HG03439 (cell line): ENCODE data around the gene PIAS1.
"Not testable (repeated sequence)": the region's sequence is repeated elsewhere in the genome, so short reads cannot be mapped to it uniquely, and the experiment has no call there.

ENCODE experiments used
- ATAC-seq: cut with Tn5 transposase; IDR thresholded peaks from one replicate; pipeline ENCODE4 v1.9.1; 2021; ENCODE audit warnings: mild to moderate bottlenecking, moderate library complexity; ENCODE audit not compliant: unreplicated experiment

The PIAS1 gene

DNA sequence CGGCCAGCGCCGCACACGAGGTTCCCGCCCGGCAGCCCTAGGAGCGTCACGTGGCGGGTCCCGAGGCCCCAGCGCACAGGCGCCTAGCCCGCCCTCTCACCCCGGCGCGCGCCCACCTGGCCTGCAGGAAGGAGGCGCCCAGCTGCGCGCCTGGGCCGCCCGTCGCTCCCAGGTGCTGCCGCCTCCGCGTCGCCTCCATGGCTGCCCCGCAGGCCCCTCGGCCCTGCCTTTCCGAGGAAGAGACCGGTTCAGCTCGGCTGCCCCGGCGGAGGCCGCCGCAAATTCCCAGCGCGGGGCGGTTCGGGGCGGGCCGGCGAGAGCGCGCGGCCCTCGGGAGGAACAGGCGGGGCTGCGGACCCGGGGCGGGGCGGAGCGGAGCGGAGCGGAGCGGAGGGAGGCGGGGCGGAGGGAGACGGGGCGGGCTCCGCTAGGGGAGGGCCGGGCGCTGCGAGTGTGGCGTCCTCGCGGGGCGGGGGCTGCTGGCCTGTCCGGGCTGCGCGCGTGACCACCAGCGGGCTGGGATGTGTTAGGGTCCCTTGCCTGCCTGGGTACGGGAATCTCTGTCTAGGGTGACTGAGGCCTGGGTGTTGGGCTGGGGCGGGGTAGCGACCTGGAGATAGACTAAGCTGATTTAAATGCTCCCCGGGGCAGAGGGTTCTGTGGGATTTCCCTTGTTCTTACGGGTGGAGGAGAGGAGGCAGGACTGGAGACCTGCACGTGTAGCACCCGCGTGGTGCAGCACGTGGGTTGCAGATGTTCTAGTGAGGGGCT lies 175.5 kb downstream of the PIAS1 start, which contains the start of gene CLN6:
TSS of gene CLN6 (minus strand) at position 343 of the 771 bp plus-strand sequence. CDS start at position 199, 144 bp downstream.
- ATAC-seq: peak; percentile 75

DNA sequence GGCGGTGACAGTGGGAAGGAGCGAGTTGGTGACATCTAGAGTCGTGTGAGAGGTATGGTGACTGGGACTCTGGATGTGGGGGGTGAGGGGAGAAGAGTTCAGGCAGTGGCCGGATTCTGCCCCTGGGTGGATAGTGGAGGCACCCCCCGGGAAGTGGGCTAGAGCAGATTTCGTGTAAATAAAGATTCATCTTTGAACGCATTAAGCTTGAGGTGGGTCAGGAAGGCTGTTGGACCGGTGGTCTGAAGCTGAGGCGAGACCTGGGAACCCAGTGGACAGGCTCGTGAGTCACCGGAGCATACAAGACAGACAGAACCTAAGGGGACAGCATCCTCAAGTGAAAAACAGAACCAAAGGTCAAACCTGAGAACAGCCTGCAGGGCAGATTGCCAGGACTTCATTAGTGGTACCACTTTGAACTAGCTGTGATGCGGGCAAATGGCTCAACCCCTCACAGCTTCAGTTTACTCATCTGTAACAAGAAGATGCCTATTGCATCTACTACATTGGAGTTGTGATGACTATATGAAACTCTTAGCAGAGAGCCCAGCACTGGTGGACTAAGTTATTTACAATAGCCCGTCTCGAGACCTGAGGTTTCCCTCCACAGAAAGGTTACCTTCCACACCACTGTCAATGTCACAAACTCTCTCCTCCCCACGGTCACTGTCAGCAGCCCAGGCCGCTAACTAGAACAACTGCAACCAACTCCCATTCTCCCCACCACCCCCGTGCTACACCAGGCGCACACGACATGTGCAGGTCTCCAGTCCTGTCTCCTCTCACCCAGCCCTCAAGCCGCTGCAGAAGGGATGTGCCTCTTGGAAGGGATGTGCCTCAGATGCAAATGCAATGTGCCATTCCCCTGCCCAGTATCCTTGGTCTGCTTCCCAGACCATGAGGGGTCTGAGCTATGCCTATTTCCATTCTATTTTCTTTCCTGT lies 176.3 kb downstream of the PIAS1 start:
- ATAC-seq: no peak

DNA sequence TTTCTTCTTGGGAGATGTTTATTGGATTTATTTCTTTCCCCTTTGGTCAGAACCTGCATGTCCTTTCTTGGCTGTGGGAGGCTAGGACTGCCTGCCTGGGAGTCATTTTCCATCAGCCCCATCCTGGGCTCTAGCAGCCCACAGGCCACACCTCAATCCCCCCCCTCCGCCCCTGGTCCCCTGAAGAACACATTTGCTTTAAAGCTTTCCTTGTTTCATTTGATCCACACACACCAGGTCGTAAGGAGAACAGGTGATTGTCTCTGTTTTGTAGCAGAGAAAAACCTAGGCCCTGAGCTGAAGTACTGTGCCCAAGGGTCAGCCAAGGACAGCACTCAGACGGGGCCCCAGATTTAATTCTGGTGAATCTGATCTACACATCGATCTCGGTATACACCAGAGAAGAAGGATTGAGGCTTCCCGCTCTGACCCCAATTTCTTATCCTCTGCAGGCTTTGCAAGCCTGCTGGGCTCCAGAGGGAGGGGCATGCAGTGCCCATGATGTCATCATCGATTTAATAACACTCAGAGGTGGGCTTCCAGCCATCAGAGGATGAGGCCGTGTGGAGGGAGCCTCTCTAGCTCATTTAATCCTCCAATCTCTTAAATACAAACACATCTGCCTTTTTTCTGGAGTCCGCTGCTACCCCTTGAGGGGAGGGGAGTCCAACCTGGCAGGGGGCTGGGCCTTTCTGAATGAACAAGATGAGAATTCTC lies 177.1 kb downstream of the PIAS1 start:
- ATAC-seq: no peak

DNA sequence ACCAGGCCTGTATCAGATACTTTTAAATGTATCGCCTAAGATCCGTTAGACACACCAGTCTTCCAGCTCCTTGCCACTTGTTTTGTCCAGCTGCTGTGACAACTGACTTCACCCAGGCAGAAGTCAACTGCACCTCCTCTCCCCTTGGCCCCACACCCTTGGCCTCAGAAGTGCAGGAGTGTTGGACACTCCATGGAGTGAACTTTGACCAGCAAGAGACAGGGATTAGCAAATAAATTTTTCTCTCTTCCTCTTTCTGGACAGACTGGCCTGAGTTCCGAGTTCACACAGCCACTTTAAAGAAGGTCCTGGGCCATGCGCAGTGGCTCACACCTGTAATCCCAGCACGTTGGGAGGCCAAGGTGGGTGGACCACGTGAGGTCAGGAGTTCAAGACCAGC lies 178.3 kb downstream of the PIAS1 start:
- no peak for ATAC-seq

DNA sequence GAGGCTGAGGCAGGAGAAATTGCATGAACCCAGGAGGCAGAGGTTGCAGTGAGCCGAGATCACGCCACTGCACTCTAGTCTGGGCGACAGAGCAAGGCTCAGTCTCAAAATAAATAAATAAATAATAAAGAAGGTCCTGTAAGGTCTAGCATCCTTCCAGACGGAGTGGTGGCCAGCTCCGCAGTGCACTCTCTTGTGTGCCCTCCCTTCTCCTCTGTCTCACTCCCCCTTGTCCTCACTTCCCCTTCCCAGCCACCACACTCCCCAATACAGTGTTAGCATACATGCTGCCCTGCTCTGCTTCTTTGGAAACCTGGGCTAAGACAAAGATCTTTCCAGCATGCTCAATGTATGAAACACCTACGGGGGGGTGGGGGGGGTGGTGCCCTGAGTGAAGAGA lies 178.8 kb downstream of the PIAS1 start:
- ATAC-seq: no peak

DNA sequence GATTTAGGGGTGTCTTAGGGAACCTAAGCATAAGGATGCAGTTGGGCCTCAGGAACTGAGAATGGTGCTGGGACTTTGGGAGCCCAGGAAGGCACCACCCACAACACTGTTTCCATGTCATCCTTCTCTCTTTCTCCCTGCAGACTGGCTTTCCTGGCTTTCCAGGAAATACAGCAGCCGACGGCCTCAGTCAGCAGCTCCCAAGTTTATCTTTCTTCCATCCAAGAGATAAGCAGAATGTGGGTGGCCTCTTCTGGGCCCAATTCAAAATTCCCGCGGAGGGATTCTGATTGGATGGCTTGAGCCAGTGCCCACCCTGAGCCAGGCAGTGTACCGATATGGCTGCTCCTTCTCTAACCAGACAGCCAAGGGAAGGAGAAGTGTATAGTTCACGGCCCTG lies 179.9 kb downstream of the PIAS1 start:
- no peak for ATAC-seq

DNA sequence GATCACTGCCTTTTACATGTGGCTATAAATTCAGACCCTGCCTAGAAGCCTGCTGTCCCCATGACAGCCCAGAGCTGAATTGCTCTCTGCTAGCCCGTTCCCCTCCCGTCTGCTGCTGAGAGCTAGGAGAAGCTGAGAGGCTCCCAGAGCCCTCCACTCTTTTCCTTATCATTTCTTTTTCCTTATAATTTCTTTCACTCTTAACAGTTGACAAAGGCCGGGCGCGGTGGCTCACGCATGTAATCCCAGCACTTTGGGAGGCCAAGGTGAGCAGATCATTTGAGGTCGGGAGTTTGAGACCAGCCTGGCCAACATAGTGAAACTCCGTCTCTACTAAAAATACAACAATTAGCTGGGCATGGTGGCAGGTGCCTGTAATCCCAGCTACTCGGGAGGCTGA lies 180.4 kb downstream of the PIAS1 start:
- not testable (repeated sequence) for ATAC-seq

DNA sequence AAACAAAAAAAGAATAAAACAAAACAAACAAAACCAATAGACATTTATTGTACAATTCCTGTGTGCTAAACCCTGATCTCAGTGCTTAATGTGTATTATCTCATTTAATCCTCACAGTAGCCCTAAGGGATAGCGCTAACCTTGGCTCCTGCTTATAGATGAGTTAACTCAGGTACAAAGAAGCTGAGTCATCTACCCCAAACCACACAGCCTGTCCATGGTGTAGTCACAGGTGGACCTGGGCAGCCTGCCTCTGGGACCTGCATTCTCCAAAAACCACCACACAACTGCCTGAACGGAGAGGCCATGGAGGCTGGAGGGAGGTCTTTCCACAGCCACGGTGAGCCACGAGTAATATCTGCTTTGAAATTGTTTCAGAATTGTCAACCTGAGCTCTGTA lies 180.9 kb downstream of the PIAS1 start:
- ATAC-seq: no peak

DNA sequence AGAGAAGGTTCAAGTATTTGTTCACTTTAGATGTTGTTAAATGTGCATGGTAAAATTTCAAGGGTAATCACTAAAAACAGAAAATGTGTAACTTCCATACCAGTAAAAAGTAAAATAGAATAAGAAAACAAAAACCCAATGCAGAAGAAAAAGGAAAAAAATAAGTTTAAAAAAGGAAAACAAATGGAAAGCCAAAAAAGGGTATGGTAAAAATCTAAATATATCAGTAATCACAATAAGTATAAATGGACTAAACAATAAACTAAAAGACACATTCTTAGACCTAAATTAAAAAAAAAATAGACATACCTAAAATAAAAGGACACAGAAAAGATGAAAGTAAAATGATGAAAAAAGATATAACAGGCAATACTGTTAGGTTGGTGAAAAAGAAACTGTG lies 184.9 kb downstream of the PIAS1 start:
- ATAC-seq: no peak

DNA sequence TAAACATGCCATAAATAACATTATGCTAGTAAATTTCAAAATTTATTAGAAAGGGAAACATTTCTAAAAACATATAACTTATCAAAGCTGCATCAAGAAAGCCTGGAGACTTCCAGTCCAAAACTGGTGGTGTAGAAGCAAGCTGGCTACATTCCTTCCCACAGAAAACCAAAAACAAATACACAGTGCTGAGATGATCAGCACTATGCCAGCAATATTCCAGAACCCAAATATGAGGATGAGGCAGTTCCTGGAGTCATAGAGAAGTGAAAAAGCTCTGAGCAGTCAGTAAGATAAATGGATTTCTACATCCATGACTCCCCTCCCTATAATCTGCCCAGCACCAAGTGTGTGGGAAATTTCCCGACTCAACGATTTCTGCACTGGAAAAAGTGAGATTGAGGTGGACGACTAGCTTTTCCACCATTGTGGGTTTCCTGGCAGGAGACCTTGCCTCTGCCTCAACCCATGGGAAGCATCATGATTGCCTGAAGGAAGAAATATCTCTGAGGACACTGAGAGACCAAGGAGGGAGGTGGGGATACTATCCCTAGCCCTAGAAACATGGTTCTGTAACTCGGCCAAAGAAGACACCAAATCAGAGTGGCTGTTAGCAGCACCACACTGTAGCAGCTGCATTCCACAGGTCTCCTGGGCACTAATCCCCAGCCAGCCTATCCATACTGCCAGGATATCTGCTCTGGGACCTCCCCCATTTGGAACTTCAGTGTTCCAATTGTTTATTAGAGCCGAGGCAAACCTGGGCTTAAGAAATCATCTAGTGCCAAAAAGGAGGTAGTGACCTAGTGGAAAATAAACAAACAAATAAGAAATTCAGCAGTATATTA lies 187.2 kb downstream of the PIAS1 start:
- ATAC-seq: no peak
